GM23338 (cell line): ENCODE data around the gene GRM8. TPM values are rescaled to one million over a fixed set of nuclear protein-coding genes. Genes with fewer than 3 reads are reported as not detected.

Experiments used
- ATAC-seq: fragments of 200-7000 bp; cut with Tn5 transposase; 3 replicates; pipeline ENCODE4 v1.9.1; 2020
- DNase-seq: peaks from one replicate; pipeline ENCODE4 v3.0.0-alpha.2; 2015; ENCODE audit warnings: low spot score
- H2AFZ ChIP-seq: fragments of 200-600 bp; sonication (generic); 2 replicates; pipeline ENCODE4 v1.8.0; 2016; ENCODE audit warnings: antibody characterized with exemption, mild to moderate bottlenecking, moderate library complexity
- H3F3A ChIP-seq: fragments of 200-600 bp; sonication (generic); replicated peaks from 2 replicates; pipeline ENCODE4 v1.8.0; 2017; ENCODE audit warnings: antibody characterized with exemption, mixed run types, low read depth
- H3K27ac ChIP-seq: fragments of 200-600 bp; sonication (generic); 2 replicates; pipeline ENCODE4 v1.6.1; 2016; ENCODE audit warnings: low read depth
- H3K27me3 ChIP-seq: fragments of 200-600 bp; sonication (generic); 2 replicates; pipeline ENCODE4 v1.8.0; 2016; ENCODE audit warnings: mild to moderate bottlenecking, mixed run types, moderate library complexity; ENCODE audit not compliant: insufficient read depth
- H3K36me3 ChIP-seq: fragments of 200-600 bp; sonication (generic); 2 replicates; pipeline ENCODE4 v1.8.0; 2016; ENCODE audit warnings: mild to moderate bottlenecking; ENCODE audit not compliant: insufficient read depth
- H3K4me1 ChIP-seq: fragments of 200-600 bp; sonication (generic); 2 replicates; pipeline ENCODE4 v1.8.0; 2016; ENCODE audit warnings: mild to moderate bottlenecking, moderate library complexity; ENCODE audit not compliant: insufficient read depth
- H3K4me2 ChIP-seq: fragments of 200-600 bp; sonication (generic); 2 replicates; pipeline ENCODE4 v1.7.1; 2017; ENCODE audit warnings: mixed run types
- H3K4me3 ChIP-seq: fragments of 200-600 bp; sonication (generic); 2 replicates; pipeline ENCODE4 v1.6.1; 2016; ENCODE audit warnings: mixed run types
- H3K79me2 ChIP-seq: fragments of 200-600 bp; sonication (generic); replicated peaks from 2 replicates; pipeline ENCODE4 v1.8.0; 2017; ENCODE audit warnings: mild to moderate bottlenecking; ENCODE audit not compliant: insufficient read depth
- H3K9me2 ChIP-seq: fragments of 200-600 bp; sonication (generic); 2 replicates; pipeline ENCODE4 v1.8.0; 2017; ENCODE audit not compliant: insufficient read depth
- H4K20me1 ChIP-seq: fragments of 200-600 bp; sonication (generic); replicated peaks from 2 replicates; pipeline ENCODE4 v1.8.0; 2017; ENCODE audit warnings: mild to moderate bottlenecking; ENCODE audit not compliant: insufficient read depth
- H3K27ac Mint-ChIP-seq: 2 replicates; pipeline ENCODE4 v1.8.0; 2020; ENCODE audit warnings: inconsistent platforms, mild to moderate bottlenecking, moderate library complexity, mixed read lengths
- H3K27me3 Mint-ChIP-seq: 3 replicates; pipeline ENCODE4 v1.8.0; 2022; ENCODE audit warnings: low read depth, mild to moderate bottlenecking, moderate library complexity, mixed read lengths, inconsistent platforms; ENCODE audit not compliant: insufficient read depth, poor library complexity
- H3K36me3 Mint-ChIP-seq: 3 replicates; pipeline ENCODE4 v1.8.0; 2021; ENCODE audit warnings: low read depth, mild to moderate bottlenecking, inconsistent platforms, moderate library complexity, mixed read lengths
- H3K4me1 Mint-ChIP-seq: 3 replicates; pipeline ENCODE4 v1.8.0; 2020; ENCODE audit warnings: mild to moderate bottlenecking, inconsistent platforms, mixed read lengths
- H3K4me3 Mint-ChIP-seq: 3 replicates; pipeline ENCODE4 v1.8.0; 2021; ENCODE audit warnings: moderate library complexity, mild to moderate bottlenecking, inconsistent platforms, mixed read lengths
- H3K9me3 Mint-ChIP-seq: 3 replicates; pipeline ENCODE4 v1.8.0; 2020; ENCODE audit warnings: moderate library complexity, mild to moderate bottlenecking, inconsistent platforms, mixed read lengths
- EZH2 ChIP-seq: fragments of 200-600 bp; sonication (generic); IDR thresholded peaks from one replicate; pipeline ENCODE4 v1.8.0; 2017; ENCODE audit warnings: antibody characterized with exemption, mild to moderate bottlenecking, low read depth; ENCODE audit not compliant: unreplicated experiment
- JUNB ChIP-seq: IDR thresholded peaks from one replicate; pipeline ENCODE4 v1.6.1; 2016; ENCODE audit warnings: antibody characterized with exemption; ENCODE audit not compliant: unreplicated experiment
- NANOG ChIP-seq: IDR thresholded peaks from 2 replicates; pipeline ENCODE4 v1.6.1; 2016; ENCODE audit warnings: antibody characterized with exemption, borderline replicate concordance
- POLR2AphosphoS5 ChIP-seq: IDR thresholded peaks from 2 replicates; pipeline ENCODE4 v1.6.1; 2016; ENCODE audit warnings: antibody characterized with exemption, low read depth
- ZNF114 ChIP-seq: fragments of 250-450 bp; sonication (Bioruptor Pico); IDR thresholded peaks from 2 replicates; pipeline ENCODE4 v1.5.0; 2020; ENCODE audit warnings: mild to moderate bottlenecking, moderate library complexity
- ZNF331 ChIP-seq: fragments of 250-450 bp; sonication (Bioruptor Pico); IDR thresholded peaks from 2 replicates; pipeline ENCODE4 v1.5.0; 2020; ENCODE audit warnings: low read depth, mild to moderate bottlenecking, moderate library complexity
- long read RNA-seq: library from polyadenylated mRNA; unstranded; transcript quantifications from one replicate; pipeline ENCODE4 v2.0.0, GENCODE V29; 2020; ENCODE audit not compliant: unreplicated experiment
- polyA plus RNA-seq: library from polyadenylated mRNA; unstranded; fragments of >200 nt; fragmentation: Nextera tagmentation; extraction: Ambion mirVana; gene quantifications from 2 replicates; pipeline ENCODE4 v1.2.1, GENCODE V29; 2016
- total RNA-seq: library from RNA; depleted of rRNA; stranded (reverse); fragments of >200 nt; shearing (Covaris generic); gene quantifications from 2 replicates; pipeline ENCODE4 v1.2.3, GENCODE V29; 2014; rRNA removed
- TF ChIP-seq, protein P1 (sequence below): fragments of 250-450 bp; sonication (Bioruptor Pico); IDR thresholded peaks from 2 replicates; pipeline ENCODE4 v1.5.0; 2020; ENCODE audit warnings: mild to moderate bottlenecking, moderate library complexity
- TF ChIP-seq, protein P2 (sequence below): IDR thresholded peaks from one replicate; pipeline ENCODE4 v1.6.1; 2018; ENCODE audit warnings: antibody characterized with exemption; ENCODE audit not compliant: unreplicated experiment
- TF ChIP-seq, protein P3 (sequence below), 2 experiments: fragments of 200-600 bp in 1 of 2; sonication (generic) in 1 of 2; conservative IDR thresholded peaks; 2 replicates each; pipeline versions ENCODE4 v1.5.1 to v1.6.1; 2016 to 2017; ENCODE audit warnings: antibody characterized with exemption in 2 of 2, low read depth in 2 of 2, mild to moderate bottlenecking in 2 of 2, moderate library complexity in 1 of 2

GRM8 gene
- total RNA-seq: 2.0 and 6.6 TPM in 2 replicates
- 1.7 and 1.9 TPM in 2 replicates for polyA plus RNA-seq
- long read RNA-seq, partial matches to known transcripts: 2 of 2 reads
- long read RNA-seq, other reads (novel, unspliced or antisense): 0 of 2 reads

DNA sequence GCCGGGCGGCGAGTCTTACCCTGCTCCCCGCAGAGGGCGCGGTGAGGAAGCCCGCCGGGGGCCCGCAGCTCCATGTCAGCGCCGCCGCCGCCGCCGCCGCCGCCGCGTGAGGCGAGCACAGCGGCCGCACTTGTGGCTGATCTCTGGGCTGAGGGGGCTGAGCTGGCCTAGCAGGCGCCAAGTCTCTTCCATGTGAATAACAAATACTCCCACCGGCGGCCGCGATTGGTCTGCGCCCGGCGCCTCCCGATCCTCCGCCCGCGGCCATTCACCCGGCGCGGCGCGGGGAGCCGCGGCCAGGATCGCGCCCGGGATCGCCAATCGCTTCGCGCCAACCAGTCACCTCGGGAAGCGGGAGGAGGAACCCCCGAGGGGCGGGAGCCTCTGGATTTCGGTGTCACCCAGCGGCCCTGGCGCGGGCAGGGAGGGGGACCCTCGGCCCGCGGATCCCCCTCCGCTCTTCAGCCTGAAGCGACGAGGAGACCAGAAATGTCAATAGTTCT is at the start of gene GRM8:
TSS of gene GRM8 (minus strand) at position 164 of the 503 bp plus-strand sequence.
- TF ChIP-seq, protein P1, sequence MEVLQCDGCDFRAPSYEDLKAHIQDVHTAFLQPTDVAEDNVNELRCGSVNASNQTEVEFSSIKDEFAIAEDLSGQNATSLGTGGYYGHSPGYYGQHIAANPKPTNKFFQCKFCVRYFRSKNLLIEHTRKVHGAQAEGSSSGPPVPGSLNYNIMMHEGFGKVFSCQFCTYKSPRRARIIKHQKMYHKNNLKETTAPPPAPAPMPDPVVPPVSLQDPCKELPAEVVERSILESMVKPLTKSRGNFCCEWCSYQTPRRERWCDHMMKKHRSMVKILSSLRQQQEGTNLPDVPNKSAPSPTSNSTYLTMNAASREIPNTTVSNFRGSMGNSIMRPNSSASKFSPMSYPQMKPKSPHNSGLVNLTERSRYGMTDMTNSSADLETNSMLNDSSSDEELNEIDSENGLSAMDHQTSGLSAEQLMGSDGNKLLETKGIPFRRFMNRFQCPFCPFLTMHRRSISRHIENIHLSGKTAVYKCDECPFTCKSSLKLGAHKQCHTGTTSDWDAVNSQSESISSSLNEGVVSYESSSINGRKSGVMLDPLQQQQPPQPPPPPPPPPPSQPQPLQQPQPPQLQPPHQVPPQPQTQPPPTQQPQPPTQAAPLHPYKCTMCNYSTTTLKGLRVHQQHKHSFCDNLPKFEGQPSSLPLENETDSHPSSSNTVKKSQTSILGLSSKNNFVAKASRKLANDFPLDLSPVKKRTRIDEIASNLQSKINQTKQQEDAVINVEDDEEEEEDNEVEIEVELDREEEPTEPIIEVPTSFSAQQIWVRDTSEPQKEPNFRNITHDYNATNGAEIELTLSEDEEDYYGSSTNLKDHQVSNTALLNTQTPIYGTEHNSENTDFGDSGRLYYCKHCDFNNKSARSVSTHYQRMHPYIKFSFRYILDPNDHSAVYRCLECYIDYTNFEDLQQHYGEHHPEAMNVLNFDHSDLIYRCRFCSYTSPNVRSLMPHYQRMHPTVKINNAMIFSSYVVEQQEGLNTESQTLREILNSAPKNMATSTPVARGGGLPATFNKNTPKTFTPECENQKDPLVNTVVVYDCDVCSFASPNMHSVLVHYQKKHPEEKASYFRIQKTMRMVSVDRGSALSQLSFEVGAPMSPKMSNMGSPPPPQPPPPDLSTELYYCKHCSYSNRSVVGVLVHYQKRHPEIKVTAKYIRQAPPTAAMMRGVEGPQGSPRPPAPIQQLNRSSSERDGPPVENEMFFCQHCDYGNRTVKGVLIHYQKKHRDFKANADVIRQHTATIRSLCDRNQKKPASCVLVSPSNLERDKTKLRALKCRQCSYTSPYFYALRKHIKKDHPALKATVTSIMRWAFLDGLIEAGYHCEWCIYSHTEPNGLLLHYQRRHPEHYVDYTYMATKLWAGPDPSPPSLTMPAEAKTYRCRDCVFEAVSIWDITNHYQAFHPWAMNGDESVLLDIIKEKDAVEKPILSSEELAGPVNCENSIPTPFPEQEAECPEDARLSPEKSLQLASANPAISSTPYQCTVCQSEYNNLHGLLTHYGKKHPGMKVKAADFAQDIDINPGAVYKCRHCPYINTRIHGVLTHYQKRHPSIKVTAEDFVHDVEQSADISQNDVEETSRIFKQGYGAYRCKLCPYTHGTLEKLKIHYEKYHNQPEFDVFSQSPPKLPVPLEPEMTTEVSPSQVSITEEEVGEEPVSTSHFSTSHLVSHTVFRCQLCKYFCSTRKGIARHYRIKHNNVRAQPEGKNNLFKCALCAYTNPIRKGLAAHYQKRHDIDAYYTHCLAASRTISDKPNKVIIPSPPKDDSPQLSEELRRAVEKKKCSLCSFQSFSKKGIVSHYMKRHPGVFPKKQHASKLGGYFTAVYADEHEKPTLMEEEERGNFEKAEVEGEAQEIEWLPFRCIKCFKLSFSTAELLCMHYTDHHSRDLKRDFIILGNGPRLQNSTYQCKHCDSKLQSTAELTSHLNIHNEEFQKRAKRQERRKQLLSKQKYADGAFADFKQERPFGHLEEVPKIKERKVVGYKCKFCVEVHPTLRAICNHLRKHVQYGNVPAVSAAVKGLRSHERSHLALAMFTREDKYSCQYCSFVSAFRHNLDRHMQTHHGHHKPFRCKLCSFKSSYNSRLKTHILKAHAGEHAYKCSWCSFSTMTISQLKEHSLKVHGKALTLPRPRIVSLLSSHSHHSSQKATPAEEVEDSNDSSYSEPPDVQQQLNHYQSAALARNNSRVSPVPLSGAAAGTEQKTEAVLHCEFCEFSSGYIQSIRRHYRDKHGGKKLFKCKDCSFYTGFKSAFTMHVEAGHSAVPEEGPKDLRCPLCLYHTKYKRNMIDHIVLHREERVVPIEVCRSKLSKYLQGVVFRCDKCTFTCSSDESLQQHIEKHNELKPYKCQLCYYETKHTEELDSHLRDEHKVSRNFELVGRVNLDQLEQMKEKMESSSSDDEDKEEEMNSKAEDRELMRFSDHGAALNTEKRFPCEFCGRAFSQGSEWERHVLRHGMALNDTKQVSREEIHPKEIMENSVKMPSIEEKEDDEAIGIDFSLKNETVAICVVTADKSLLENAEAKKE (CRISPR knock-in tag): no peak
- peak; percentile 36; the same call in 1 of the 2 replicates for TF ChIP-seq POLR2AphosphoS5
- peak; percentile 80 for ATAC-seq
- Histone ChIP-seq H4K20me1 (peaks cover 3% of the 10 kb centered on the region), H3K27me3 (peaks cover 73% of the 10 kb centered on the region), H2AFZ (peak within 1 kb of the TSS; percentile 99), H3K4me2 (peak within 1 kb of the TSS; percentile 98), H3K9me2 (no peaks in the 10 kb centered on the region), H3K4me1 (peaks cover 22% of the 10 kb centered on the region), H3K79me2 (no peaks in the 10 kb centered on the region), H3K36me3 (no peaks in the 10 kb centered on the region), H3K4me3 (peak within 1 kb of the TSS; percentile 95), H3F3A (0 out of 2 replicates have a peak, but pooled peaks cover 4% of the 10 kb centered on the region), H3K27ac (no peak within 1 kb of the TSS)
- Mint-ChIP-seq H3K4me1 (peaks cover 16% of the 10 kb centered on the region), H3K36me3 (no peaks in the 10 kb centered on the region; the same call in 2 of the 3 replicates), H3K9me3 (no peaks in the 10 kb centered on the region), H3K27ac (no peak within 1 kb of the TSS), H3K4me3 (peak within 1 kb of the TSS; percentile 87), H3K27me3 (peaks cover 45% of the 10 kb centered on the region)
- DNase-seq: peak; percentile 87

DNA sequence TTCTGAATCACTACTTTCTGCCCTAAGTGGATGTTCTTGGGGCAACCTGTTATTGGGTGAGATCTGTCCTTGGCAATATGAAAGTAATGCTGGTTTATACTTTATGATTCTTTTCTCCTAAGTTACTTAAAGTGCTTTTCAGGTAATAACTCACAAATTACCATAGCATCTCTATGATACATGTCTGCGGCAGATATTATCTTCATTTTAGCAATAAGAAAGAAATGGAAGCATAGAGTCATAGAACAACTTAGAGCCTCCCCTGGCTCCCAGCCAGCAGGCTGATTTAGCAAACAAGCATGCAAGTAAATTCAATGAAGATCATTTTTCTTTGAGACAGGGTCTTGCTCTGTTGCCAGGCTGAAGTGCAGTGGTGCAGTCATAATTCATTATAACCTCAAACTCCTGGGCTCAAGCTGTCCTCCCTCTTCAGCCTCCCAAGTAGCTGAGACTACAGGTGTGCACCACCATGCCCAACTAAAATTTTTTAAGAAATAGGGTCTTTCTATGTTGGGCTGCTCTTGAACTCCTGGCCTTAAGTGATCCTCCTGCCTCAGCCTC is 38.1 kb upstream of the GRM8 start:
- Histone ChIP-seq H3K27me3 (no peaks in the 10 kb centered on the region), H2AFZ (no peak overlapping the region), H3K79me2 (no peaks in the 10 kb centered on the region), H3K4me2 (no peak overlapping the region), H3K4me3 (no peak overlapping the region), H3K27ac (no peak overlapping the region), H4K20me1 (no peaks in the 10 kb centered on the region; the same call in 1 of the 2 replicates), H3K9me2 (no peaks in the 10 kb centered on the region; the same call in 1 of the 2 replicates), H3K4me1 (no peaks in the 10 kb centered on the region), H3K36me3 (no peaks in the 10 kb centered on the region), H3F3A (no peaks in the 10 kb centered on the region)
- H3K27ac Mint-ChIP-seq: no peak overlapping the region
- no peak for ATAC-seq
- H3K27me3 Mint-ChIP-seq: peaks cover 4% of the 10 kb centered on the region
- H3K4me3 Mint-ChIP-seq: no peak overlapping the region
- DNase-seq: no peak
- no peaks in the 10 kb centered on the region for H3K9me3 Mint-ChIP-seq
- no peaks in the 10 kb centered on the region for H3K36me3 Mint-ChIP-seq
- H3K4me1 Mint-ChIP-seq: peaks cover 6% of the 10 kb centered on the region; the same call in 2 of the 3 replicates
- TF ChIP-seq ZNF114 (CRISPR knock-in tag) (no peak), NANOG (no peak), JUNB (no peak), ZNF331 (CRISPR knock-in tag) (no peak), EZH2 (no peak), POLR2AphosphoS5 (no peak)
- TF ChIP-seq, protein P2, sequence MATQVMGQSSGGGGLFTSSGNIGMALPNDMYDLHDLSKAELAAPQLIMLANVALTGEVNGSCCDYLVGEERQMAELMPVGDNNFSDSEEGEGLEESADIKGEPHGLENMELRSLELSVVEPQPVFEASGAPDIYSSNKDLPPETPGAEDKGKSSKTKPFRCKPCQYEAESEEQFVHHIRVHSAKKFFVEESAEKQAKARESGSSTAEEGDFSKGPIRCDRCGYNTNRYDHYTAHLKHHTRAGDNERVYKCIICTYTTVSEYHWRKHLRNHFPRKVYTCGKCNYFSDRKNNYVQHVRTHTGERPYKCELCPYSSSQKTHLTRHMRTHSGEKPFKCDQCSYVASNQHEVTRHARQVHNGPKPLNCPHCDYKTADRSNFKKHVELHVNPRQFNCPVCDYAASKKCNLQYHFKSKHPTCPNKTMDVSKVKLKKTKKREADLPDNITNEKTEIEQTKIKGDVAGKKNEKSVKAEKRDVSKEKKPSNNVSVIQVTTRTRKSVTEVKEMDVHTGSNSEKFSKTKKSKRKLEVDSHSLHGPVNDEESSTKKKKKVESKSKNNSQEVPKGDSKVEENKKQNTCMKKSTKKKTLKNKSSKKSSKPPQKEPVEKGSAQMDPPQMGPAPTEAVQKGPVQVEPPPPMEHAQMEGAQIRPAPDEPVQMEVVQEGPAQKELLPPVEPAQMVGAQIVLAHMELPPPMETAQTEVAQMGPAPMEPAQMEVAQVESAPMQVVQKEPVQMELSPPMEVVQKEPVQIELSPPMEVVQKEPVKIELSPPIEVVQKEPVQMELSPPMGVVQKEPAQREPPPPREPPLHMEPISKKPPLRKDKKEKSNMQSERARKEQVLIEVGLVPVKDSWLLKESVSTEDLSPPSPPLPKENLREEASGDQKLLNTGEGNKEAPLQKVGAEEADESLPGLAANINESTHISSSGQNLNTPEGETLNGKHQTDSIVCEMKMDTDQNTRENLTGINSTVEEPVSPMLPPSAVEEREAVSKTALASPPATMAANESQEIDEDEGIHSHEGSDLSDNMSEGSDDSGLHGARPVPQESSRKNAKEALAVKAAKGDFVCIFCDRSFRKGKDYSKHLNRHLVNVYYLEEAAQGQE: no peak
- TF ChIP-seq, protein P3, sequence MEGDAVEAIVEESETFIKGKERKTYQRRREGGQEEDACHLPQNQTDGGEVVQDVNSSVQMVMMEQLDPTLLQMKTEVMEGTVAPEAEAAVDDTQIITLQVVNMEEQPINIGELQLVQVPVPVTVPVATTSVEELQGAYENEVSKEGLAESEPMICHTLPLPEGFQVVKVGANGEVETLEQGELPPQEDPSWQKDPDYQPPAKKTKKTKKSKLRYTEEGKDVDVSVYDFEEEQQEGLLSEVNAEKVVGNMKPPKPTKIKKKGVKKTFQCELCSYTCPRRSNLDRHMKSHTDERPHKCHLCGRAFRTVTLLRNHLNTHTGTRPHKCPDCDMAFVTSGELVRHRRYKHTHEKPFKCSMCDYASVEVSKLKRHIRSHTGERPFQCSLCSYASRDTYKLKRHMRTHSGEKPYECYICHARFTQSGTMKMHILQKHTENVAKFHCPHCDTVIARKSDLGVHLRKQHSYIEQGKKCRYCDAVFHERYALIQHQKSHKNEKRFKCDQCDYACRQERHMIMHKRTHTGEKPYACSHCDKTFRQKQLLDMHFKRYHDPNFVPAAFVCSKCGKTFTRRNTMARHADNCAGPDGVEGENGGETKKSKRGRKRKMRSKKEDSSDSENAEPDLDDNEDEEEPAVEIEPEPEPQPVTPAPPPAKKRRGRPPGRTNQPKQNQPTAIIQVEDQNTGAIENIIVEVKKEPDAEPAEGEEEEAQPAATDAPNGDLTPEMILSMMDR (conservative IDR thresholded peaks at IDR 0.05; ENCODE audit: low read depth in 2 of 2): no peak
